HG03280 (cell line): Measurements from ENCODE around the gene CCDC73.
"Not testable (repeated sequence)": the region's sequence is repeated elsewhere in the genome, so short reads cannot be mapped to it uniquely, and the experiment has no call there.

Source experiments
- ATAC-seq: cut with Tn5 transposase; IDR thresholded peaks from one replicate; pipeline ENCODE4 v1.9.1; 2021; ENCODE audit warnings: mild to moderate bottlenecking, moderate library complexity; ENCODE audit not compliant: unreplicated experiment

The CCDC73 gene

GRCh38 chr11:32809313-32809712 lies 14.9 kb upstream of the CCDC73 start:
- peak; percentile 92 for ATAC-seq

- no peak for ATAC-seq
Measured at GRCh38 chr11:32796425-32796824, 2.0 kb upstream of the CCDC73 start.

GRCh38 chr11:32792948-32793475 lies 1.4 kb downstream of the CCDC73 start:
- peak; percentile 84 for ATAC-seq

GRCh38 chr11:32792111-32792947 lies 2.1 kb downstream of the CCDC73 start:
- ATAC-seq, result peak; percentile 10

- ATAC-seq, result no peak
Measured at GRCh38 chr11:32790916-32791315, 3.5 kb downstream of the CCDC73 start.

GRCh38 chr11:32786811-32787210 lies 7.7 kb downstream of the CCDC73 start:
- no peak for ATAC-seq

- ATAC-seq, result no peak
Measured at GRCh38 chr11:32785262-32785661, 9.2 kb downstream of the CCDC73 start.

- ATAC-seq, result no peak
Measured at GRCh38 chr11:32781721-32782120, 12.7 kb downstream of the CCDC73 start.

GRCh38 chr11:32780839-32781238 lies 13.6 kb downstream of the CCDC73 start:
- ATAC-seq, result not testable (repeated sequence)

GRCh38 chr11:32779136-32779535 lies 15.3 kb downstream of the CCDC73 start:
- ATAC-seq, result no peak

- no peak for ATAC-seq
Measured at GRCh38 chr11:32775908-32776307, 18.6 kb downstream of the CCDC73 start.

GRCh38 chr11:32774081-32774480 lies 20.4 kb downstream of the CCDC73 start:
- ATAC-seq, result no peak

- no peak for ATAC-seq
Measured at GRCh38 chr11:32772731-32773130, 21.7 kb downstream of the CCDC73 start.

- not testable (repeated sequence) for ATAC-seq
Measured at GRCh38 chr11:32761774-32762173, 32.7 kb downstream of the CCDC73 start.

- ATAC-seq, result no peak
Measured at GRCh38 chr11:32758291-32758690, 36.2 kb downstream of the CCDC73 start.

GRCh38 chr11:32753181-32753580 lies 41.3 kb downstream of the CCDC73 start:
- not testable (repeated sequence) for ATAC-seq

- no peak for ATAC-seq
Measured at GRCh38 chr11:32752001-32752400, 42.5 kb downstream of the CCDC73 start.

- no peak for ATAC-seq
Measured at GRCh38 chr11:32751381-32751780, 43.1 kb downstream of the CCDC73 start.

GRCh38 chr11:32729976-32730375 lies 64.5 kb downstream of the CCDC73 start:
- no peak for ATAC-seq

- ATAC-seq, result no peak
Measured at GRCh38 chr11:32723332-32723731, 71.1 kb downstream of the CCDC73 start.

GRCh38 chr11:32722255-32722654 lies 72.2 kb downstream of the CCDC73 start:
- ATAC-seq, result no peak

GRCh38 chr11:32713496-32713895 lies 81.0 kb downstream of the CCDC73 start:
- ATAC-seq, result no peak
